HG03097 (cell line): ENCODE data around the gene HLA-DQB2.
"Not testable (repeated sequence)": the region's sequence is repeated elsewhere in the genome, so short reads cannot be mapped to it uniquely, and the experiment has no call there.

ENCODE experiments used
- ATAC-seq: cut with Tn5 transposase; IDR thresholded peaks from one replicate; pipeline ENCODE4 v1.9.1; 2021; ENCODE audit not compliant: unreplicated experiment, low FRiP score

Gene HLA-DQB2

DNA sequence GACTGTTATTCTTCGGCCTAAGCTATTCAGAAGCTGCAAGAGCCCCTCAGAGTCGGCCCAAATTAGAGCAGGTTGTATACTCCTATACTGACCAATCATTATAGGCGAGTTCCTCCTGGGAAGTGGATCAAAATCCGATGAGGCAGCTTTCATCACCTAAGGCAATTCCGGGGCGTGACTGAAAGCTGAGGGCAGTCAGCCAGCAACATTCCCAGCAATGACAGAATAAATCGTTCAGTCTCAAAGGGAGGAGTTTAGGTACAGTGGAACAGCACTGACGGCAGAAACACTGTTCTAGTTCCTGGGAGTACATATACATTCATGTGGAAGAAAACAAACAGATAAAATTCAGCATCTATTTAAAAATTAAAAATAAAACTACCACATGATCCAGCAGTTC lies 10.8 kb downstream of the HLA-DQB2 start:
- ATAC-seq = no peak

DNA sequence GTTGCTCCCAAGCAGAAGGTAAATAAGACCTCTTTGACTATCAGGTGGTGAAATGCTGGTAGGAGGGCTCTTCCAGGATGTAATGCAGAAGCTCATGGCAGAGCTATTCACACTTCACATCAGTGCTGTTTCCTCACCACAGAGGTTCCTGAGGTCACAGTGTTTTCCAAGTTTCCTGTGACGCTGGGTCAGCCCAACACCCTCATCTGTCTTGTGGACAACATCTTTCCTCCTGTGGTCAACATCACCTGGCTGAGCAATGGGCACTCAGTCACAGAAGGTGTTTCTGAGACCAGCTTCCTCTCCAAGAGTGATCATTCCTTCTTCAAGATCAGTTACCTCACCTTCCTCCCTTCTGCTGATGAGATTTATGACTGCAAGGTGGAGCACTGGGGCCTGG lies 17.7 kb downstream of the HLA-DQB2 start:
- ATAC-seq = not testable (repeated sequence)

DNA sequence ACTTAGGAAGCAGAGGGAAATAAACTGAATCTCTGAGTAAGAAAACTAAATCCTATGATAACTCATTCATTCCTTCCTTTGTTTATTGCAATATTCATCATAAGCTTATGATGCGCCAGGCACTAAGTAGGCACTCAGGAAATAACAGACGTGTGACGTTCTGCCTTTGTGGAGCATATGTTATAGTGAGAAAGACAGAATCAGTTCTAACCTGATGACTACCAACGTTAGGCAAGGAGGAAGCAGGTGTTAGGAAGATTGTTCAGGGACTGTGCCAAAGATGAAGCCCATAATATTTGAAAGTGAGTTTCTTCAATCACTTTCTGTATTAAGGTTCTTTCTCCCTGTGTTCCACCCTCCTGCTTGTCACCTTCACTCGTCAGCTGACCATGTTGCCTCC lies 18.6 kb downstream of the HLA-DQB2 start:
- ATAC-seq = no peak

DNA sequence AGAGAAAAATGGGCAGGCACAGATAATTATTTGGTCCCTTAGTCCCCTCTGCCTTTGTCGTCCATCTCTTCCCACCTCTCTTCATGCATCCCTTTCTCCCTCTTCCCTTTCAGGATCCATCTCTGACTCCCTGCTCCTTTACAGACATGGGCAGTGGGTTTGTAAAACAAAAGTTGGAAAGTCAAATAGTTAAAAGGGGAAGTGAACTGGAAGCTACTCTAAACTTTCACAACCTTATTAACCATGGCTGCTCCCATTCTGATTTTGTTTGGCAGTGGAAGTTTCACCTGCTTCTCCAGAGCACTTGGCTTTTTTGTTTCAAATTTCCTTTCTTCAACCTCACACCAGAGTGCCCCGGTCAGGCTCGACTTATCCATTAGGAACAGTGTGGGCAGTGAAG lies 21.0 kb downstream of the HLA-DQB2 start:
- ATAC-seq = no peak

DNA sequence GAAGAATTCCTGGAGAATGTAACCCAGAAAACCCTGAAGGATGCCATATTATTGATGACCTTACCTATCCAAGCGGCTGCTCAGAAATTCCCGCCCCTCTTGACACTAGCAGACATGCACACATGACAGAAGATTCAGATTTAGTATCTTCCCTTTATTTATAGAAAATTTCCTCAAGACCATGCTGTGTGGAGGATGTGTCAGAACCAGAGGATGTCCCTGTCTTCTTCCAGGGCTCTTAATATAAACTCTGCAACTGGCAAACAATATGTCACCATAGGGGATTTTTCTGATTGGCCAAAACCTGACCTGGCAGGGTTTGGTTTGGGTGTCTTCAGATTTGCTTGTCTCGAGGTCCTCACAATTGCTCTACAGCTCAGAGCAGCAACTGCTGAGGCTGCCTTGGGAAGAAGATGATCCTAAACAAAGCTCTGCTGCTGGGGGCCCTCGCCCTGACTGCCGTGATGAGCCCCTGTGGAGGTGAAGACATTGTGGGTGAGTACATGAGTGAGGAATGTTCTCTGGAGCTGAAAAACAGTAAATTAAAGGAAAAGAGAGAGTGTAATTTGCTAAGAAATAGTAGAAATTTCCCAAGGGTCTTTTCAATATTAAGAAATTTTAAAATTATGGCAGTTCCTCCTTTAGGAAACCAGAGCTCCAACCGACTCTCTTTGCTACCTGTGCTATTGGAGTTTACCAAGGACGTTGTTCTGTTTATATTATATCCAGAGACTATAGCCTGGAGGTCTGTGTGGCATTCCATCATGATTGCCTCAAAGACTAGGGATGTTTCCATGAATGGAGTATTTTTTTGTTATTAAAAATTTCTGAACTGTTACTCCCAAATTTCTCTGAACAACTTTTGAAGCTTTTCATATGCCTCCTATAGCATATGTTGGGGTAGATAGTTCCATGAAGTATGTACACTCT lies 22.0 kb downstream of the HLA-DQB2 start, which contains the start of gene HLA-DQA2:
Gene HLA-DQA2, plus strand, starts transcription at position 361 of the 930 bp plus-strand sequence. Its CDS starts 53 bp downstream, at position 414.
- no peak for ATAC-seq

DNA sequence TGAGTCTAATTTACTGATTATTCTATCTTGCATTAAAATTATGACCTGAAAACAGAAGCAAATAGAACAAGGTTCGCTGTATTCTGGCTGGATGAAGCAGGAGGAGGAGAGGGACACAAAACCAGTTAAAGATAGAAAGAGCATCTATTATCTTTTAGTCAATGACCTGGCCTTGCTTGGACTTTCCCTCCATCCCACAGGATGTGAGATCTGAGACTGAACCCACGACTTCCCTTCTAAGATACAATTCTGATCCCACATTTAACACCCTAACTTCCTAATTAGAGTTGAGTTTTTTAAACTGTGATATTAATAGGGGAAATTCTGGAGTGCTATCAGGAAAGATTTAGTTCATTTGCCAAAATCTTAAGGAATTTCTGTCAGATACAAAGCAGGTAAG lies 25.2 kb downstream of the HLA-DQB2 start:
- ATAC-seq = no peak

DNA sequence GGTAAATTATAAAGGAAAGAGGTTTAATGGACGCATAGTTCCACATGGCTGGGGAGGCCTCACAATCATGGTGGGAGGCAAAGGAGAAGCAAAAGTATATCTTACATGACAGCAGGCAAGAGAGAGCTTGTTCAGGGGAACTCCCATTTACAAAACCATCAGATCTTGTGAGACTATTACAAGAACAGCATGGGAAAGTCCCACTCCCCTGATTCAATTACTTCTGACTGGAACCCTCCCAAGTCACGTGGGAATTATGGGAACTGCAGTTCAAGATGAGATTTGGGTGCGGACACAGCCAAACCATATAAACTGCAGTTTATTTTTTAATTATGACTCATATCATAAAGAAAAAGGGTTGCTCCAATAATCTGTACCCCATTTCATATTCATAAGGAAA lies 44.5 kb downstream of the HLA-DQB2 start:
- no peak for ATAC-seq

DNA sequence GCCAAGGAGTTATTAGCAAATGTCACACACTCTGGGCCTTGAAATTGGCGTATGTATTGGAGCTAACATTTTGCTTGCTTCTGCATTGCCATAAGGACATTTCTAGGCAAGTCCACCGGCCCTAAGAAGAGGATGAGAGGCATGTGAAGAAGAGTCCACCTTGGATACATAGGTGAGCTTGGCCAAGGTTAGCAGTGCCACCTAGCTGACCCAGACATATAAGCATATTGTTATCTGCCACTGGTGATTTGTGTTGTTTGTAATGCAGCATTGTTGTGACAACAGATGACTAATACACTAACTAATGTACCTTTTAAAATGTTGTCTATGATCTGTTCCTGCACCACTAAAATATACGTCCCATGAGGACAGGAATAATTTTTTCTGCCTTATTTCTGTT lies 46.9 kb downstream of the HLA-DQB2 start:
- ATAC-seq = no peak

DNA sequence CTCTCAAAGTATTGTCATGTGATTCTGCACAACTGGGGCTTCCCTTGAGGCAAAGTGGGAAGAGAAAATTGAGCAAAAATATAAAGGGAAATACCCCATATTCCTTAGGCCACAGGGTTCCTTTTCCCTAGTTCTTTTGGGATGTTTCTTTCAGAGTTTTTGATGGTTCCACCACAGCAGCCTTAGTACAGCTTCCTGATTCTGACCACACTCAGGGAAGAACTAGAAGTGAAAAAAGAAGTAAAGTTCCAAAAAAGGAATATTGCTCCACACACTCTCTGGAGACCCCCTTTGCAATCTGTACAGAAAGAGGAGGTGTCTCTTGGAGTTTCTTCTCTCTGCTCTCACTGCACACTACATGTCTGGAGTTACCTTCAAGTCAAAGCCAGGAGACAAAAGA lies 50.1 kb downstream of the HLA-DQB2 start:
- ATAC-seq = no peak

DNA sequence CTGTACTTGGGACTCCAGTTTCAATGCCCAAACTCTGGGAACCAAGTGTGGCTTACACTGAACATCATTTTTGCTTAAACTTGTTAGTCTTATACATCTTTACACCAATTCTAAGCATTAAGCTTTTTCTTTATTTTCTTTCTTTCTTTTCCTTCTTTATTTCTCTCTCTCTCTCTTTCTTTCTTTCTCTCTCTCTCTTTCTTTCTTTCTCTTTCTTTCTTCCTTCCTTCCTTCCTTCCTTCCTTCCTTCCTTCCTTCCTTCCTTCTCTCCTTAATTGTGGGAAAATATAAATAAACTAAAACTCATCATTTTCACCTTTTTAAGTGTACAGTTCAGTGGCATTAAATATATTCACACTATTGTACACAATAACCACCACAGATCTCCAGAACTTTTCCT lies 53.7 kb downstream of the HLA-DQB2 start:
- ATAC-seq = no peak
